Dedifferentiated amniotic fluid mesenchymal stem cell (primary cell): Measurements from ENCODE around the gene DCD.
"Not testable (repeated sequence)": the region's sequence is repeated elsewhere in the genome, so short reads cannot be mapped to it uniquely, and the experiment has no call there.

Experiments used
- DNase-seq: peaks from one replicate; pipeline ENCODE4 v3.0.0-alpha.2; 2016; ENCODE audit errors: extremely low spot score

Gene DCD

GRCh38 chr12:54653025-54653424 is 4.9 kb upstream of the DCD start:
- no peak for DNase-seq

GRCh38 chr12:54650889-54651288 is 2.7 kb upstream of the DCD start:
- no peak for DNase-seq

- DNase-seq, result no peak
Measured at GRCh38 chr12:54650409-54650808, 2.2 kb upstream of the DCD start.

- no peak for DNase-seq
Measured at GRCh38 chr12:54649825-54650224, 1.7 kb upstream of the DCD start.

GRCh38 chr12:54641554-54641953 is 6.6 kb downstream of the DCD start:
- DNase-seq, result no peak

GRCh38 chr12:54641089-54641488 is 7.1 kb downstream of the DCD start:
- DNase-seq, result no peak

- DNase-seq, result not testable (repeated sequence)
Measured at GRCh38 chr12:54639112-54639511, 9.1 kb downstream of the DCD start.

GRCh38 chr12:54634795-54635194 is 13.4 kb downstream of the DCD start, which contains the start of gene LACRT:
TSS of gene LACRT (minus strand) at chr12:54634895. CDS start at chr12:54634841, 54 bp downstream.
- no peak for DNase-seq

GRCh38 chr12:54631988-54632728 is 16.0 kb downstream of the DCD start:
- no peak for DNase-seq

GRCh38 chr12:54631551-54631950 is 16.6 kb downstream of the DCD start:
- DNase-seq, result no peak

- no peak for DNase-seq
Measured at GRCh38 chr12:54629925-54630324, 18.2 kb downstream of the DCD start.

- no peak for DNase-seq
Measured at GRCh38 chr12:54628186-54628846, 19.8 kb downstream of the DCD start.

GRCh38 chr12:54627304-54627703 is 20.9 kb downstream of the DCD start:
- DNase-seq, result no peak

GRCh38 chr12:54625598-54625997 is 22.6 kb downstream of the DCD start:
- DNase-seq, result no peak

- no peak for DNase-seq
Measured at GRCh38 chr12:54624315-54625279, 23.6 kb downstream of the DCD start.

GRCh38 chr12:54622463-54623183 is 25.5 kb downstream of the DCD start:
- no peak for DNase-seq

GRCh38 chr12:54616933-54617680 is 31.1 kb downstream of the DCD start:
- DNase-seq, result no peak

- no peak for DNase-seq
Measured at GRCh38 chr12:54612225-54612750, 35.9 kb downstream of the DCD start.

- DNase-seq, result no peak
Measured at GRCh38 chr12:54611715-54612149, 36.4 kb downstream of the DCD start.

- no peak for DNase-seq
Measured at GRCh38 chr12:54608769-54609168, 39.4 kb downstream of the DCD start.
